ENCODE results near the gene ST6GAL1.
"Not testable (repeated sequence)": the region's sequence is repeated elsewhere in the genome, so short reads cannot be mapped to it uniquely, and the experiment has no call there.

ST6GAL1 gene

DNA sequence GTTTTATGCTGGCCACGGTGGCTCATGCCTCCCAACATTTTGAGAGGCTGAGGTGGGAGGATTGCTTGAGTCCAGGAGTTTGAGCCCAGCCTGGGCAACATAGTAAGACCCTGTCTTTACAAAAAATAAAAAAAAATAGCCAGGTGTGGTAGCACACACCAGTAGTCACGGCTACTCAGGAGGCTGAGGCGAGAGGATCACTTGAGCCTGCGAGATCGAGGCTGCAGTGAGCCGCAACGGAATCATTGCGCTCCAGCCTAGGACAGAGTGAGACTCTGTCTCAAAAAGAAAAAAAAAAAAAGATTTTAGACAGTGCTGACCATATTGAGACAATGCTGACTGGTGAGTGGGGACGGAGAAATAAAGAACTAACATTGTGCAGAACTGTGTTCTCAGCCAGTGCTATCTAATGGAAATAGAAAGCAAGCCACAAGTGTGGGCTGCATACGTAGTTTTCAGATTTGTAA is 67.2 kb downstream of the ST6GAL1 start:
- Histone ChIP-seq H3K4me1 (ENCODE audit: insufficient read depth, insufficient read length) (peaks cover 5% of the 10 kb centered on the region), H3K36me3 (ENCODE audit: insufficient read depth, insufficient read length, low read length) (peaks cover 17% of the 10 kb centered on the region), H3K27me3 (ENCODE audit: insufficient read depth, insufficient read length) (no peaks in the 10 kb centered on the region), H3K9ac (ENCODE audit: insufficient read length, low read depth) (peak overlapping the region; percentile 13), H3K9me3 (ENCODE audit: insufficient read depth, low read length) (no peaks in the 10 kb centered on the region), H3K4me3 (ENCODE audit: insufficient read length, low read depth) (no peak overlapping the region)
- DNase-seq (ENCODE audit: low read depth, low spot score), result no peak
- TF ChIP-seq YY1 (IDR thresholded peaks at IDR 0.05; ENCODE audit: insufficient read depth, insufficient read length) (no peak), ZNF274 (IDR thresholded peaks at IDR 0.05; ENCODE audit: low read depth, low read length) (no peak), SUZ12 (IDR thresholded peaks at IDR 0.05; ENCODE audit: extremely low read depth, insufficient read depth, insufficient read length) (no peak)

DNA sequence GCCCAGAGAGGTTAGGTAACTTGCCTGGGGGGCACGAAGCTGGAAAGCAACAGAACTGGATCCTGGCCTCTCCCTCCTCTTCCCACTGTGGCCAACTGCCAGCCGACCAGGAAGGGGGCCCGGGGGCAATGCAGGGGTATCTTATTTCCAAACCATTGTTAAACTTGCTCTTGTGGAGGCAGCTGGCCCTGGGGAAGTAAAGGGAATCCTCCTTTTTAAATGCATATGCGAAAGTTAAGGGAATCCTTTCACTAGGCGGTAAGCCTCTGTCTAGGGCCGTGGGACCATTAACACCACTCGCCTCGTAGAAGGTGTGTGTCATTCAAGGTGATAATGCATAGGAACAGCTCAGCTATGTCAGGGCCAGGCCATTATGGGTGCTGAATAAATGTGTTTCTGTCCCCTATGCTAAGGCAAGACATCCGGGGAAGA is 68.6 kb downstream of the ST6GAL1 start:
- no peak overlapping the region for H3K9ac ChIP-seq (ENCODE audit: insufficient read length, low read depth)
- H3K36me3 ChIP-seq (ENCODE audit: insufficient read depth, insufficient read length, low read length), result peaks cover 17% of the 10 kb centered on the region
- peaks cover 5% of the 10 kb centered on the region for H3K4me1 ChIP-seq (ENCODE audit: insufficient read depth, insufficient read length)
- peak; percentile 96 for DNase-seq (ENCODE audit: low read depth, low spot score)
- H3K9me3 ChIP-seq (ENCODE audit: insufficient read depth, low read length), result no peaks in the 10 kb centered on the region
- H3K4me3 ChIP-seq (ENCODE audit: insufficient read length, low read depth), result no peak overlapping the region
- no peaks in the 10 kb centered on the region for H3K27me3 ChIP-seq (ENCODE audit: insufficient read depth, insufficient read length)
- no peak for TF ChIP-seq ZNF274 (IDR thresholded peaks at IDR 0.05; ENCODE audit: low read depth, low read length)
- no peak for TF ChIP-seq SUZ12 (IDR thresholded peaks at IDR 0.05; ENCODE audit: extremely low read depth, insufficient read depth, insufficient read length)
- TF ChIP-seq YY1 (IDR thresholded peaks at IDR 0.05; ENCODE audit: insufficient read depth, insufficient read length), result peak; percentile 32

DNA sequence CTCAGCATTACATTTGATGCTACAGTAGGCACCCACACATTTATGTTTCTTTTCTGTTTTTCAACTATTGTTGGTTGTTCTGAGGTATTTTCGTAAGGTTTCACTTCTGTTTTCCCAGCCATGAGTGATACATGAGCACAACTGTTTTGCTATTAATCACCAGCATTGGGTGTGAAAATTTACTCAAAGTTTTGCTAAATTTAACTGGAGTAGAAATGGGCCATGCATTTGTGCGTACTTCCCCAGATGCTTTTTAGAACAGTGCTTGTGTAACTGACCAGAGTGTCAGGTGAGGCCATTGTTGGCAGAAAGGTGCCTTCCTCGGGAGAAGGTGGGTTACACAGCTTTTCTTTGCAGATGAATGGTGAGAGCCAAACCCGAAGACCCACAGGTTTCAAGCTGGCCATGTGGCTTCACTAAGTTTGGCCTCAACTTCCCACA is 70.4 kb downstream of the ST6GAL1 start:
- Histone ChIP-seq H3K27me3 (ENCODE audit: insufficient read depth, insufficient read length) (no peaks in the 10 kb centered on the region), H3K4me3 (ENCODE audit: insufficient read length, low read depth) (no peak overlapping the region), H3K9ac (ENCODE audit: insufficient read length, low read depth) (no peak overlapping the region), H3K9me3 (ENCODE audit: insufficient read depth, low read length) (no peaks in the 10 kb centered on the region), H3K36me3 (ENCODE audit: insufficient read depth, insufficient read length, low read length) (peaks cover 20% of the 10 kb centered on the region), H3K4me1 (ENCODE audit: insufficient read depth, insufficient read length) (peaks cover 5% of the 10 kb centered on the region)
- no peak for DNase-seq (ENCODE audit: low read depth, low spot score)
- no peak for TF ChIP-seq YY1 (IDR thresholded peaks at IDR 0.05; ENCODE audit: insufficient read depth, insufficient read length)
- TF ChIP-seq SUZ12 (IDR thresholded peaks at IDR 0.05; ENCODE audit: extremely low read depth, insufficient read depth, insufficient read length), result no peak

DNA sequence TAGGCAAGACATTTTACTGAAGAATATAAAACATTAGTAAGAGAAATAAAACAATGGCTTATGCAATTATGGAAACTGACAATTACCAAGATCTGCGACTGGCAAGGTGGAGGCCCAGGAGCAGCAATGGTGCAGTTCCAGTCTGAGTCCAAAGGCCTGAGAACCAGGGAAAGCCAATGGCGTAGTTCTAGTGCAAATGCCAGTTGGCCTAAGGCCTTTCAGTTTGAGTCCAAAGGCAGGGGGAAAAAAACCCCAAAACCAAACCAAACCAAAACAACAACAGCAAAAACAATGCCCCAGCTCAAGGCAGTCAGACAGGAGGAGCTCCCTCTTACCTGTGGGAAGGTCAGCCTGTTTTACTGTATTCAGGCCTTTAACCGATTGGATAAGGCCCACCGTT is 72.6 kb downstream of the ST6GAL1 start:
- no peak overlapping the region for H3K4me3 ChIP-seq (ENCODE audit: insufficient read length, low read depth)
- DNase-seq (ENCODE audit: low read depth, low spot score), result no peak
- H3K36me3 ChIP-seq (ENCODE audit: insufficient read depth, insufficient read length, low read length), result peaks cover 15% of the 10 kb centered on the region
- no peaks in the 10 kb centered on the region for H3K9me3 ChIP-seq (ENCODE audit: insufficient read depth, low read length)
- no peaks in the 10 kb centered on the region for H3K27me3 ChIP-seq (ENCODE audit: insufficient read depth, insufficient read length)
- no peak for TF ChIP-seq YY1 (IDR thresholded peaks at IDR 0.05; ENCODE audit: insufficient read depth, insufficient read length)
- TF ChIP-seq ZNF274 (IDR thresholded peaks at IDR 0.05; ENCODE audit: low read depth, low read length), result no peak
- peaks cover 2% of the 10 kb centered on the region for H3K4me1 ChIP-seq (ENCODE audit: insufficient read depth, insufficient read length)
- H3K9ac ChIP-seq (ENCODE audit: insufficient read length, low read depth), result no peak overlapping the region

DNA sequence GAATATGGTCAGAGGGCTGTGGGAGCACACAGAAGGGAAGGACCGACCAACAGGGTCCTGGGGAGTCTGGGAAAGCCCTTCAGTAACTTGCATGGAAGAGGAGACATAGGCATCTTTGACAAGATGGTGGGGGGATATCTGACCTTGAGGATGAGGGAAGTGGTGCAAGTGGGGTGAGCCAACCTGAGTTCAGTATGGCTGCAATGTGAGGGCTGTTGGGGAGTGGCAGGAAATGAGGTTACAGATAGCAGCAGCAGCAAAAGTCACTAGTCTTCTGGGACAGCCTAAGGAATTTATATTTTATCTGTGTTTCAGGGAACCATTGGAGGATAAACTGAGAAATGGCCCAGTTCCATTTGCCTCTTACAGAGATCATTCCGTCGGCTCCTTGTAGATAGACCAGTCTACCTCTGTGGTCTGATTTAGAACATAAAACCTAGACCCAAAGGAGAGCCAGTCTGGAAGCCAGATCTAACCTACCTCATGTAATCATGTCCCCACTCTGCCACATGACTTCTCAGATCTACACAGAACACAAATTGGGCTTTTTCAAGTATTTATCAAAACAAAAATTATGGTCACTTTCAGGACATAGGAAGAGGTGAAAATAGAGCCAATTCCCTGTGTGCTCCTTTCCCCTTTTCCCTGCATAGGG is 75.6 kb downstream of the ST6GAL1 start:
- no peak for TF ChIP-seq SUZ12 (IDR thresholded peaks at IDR 0.05; ENCODE audit: extremely low read depth, insufficient read depth, insufficient read length)
- TF ChIP-seq YY1 (IDR thresholded peaks at IDR 0.05; ENCODE audit: insufficient read depth, insufficient read length), result no peak
- no peak for TF ChIP-seq ZNF274 (IDR thresholded peaks at IDR 0.05; ENCODE audit: low read depth, low read length)
- no peaks in the 10 kb centered on the region for H3K9me3 ChIP-seq (ENCODE audit: insufficient read depth, low read length)
- no peak for DNase-seq (ENCODE audit: low read depth, low spot score)
- H3K4me1 ChIP-seq (ENCODE audit: insufficient read depth, insufficient read length), result no peaks in the 10 kb centered on the region
- H3K27me3 ChIP-seq (ENCODE audit: insufficient read depth, insufficient read length), result no peaks in the 10 kb centered on the region
- no peak overlapping the region for H3K9ac ChIP-seq (ENCODE audit: insufficient read length, low read depth)
- peaks cover 13% of the 10 kb centered on the region for H3K36me3 ChIP-seq (ENCODE audit: insufficient read depth, insufficient read length, low read length)
- H3K4me3 ChIP-seq (ENCODE audit: insufficient read length, low read depth), result no peak overlapping the region

DNA sequence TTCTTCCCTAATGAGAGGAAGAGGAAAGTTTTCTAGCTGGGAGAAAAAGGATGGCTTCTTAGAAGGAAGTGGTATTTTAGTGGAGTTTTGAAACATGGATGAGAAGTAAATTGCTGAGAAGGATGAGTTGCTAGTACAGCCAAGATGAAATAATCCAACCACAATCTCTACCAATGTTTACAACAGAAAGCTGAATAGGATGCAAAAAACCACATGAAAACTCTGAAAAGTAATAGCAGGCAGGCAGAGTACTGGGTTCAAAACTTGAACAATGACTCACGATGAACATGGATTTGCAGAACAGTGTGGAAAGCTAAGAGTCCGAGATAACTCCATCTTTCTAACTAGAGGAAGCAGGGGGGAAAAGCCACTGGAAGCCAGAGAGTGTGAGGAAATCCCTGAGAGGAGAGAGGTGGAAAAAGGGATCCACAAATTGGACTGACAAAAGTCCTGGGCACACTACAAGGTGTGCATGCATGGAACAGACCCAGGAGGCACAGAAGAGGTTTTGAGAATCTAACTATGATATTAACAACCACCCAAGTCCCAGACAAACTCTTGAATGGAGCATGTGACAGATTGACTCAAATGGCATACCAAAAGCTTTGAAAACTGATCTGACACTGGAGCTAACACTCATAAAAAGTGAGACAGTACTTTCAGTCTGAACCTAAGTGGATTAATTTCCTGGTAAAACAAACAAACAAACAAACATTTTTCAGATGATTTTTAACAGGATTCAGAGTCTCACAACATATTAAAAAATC is 76.7 kb downstream of the ST6GAL1 start:
- Histone ChIP-seq H3K9ac (ENCODE audit: insufficient read length, low read depth) (no peak overlapping the region), H3K27me3 (ENCODE audit: insufficient read depth, insufficient read length) (no peaks in the 10 kb centered on the region), H3K36me3 (ENCODE audit: insufficient read depth, insufficient read length, low read length) (peaks cover 8% of the 10 kb centered on the region), H3K4me1 (ENCODE audit: insufficient read depth, insufficient read length) (no peaks in the 10 kb centered on the region), H3K4me3 (ENCODE audit: insufficient read length, low read depth) (no peak overlapping the region), H3K9me3 (ENCODE audit: insufficient read depth, low read length) (no peaks in the 10 kb centered on the region)
- TF ChIP-seq YY1 (IDR thresholded peaks at IDR 0.05; ENCODE audit: insufficient read depth, insufficient read length) (no peak), SUZ12 (IDR thresholded peaks at IDR 0.05; ENCODE audit: extremely low read depth, insufficient read depth, insufficient read length) (no peak), ZNF274 (IDR thresholded peaks at IDR 0.05; ENCODE audit: low read depth, low read length) (no peak)
- no peak for DNase-seq (ENCODE audit: low read depth, low spot score)

DNA sequence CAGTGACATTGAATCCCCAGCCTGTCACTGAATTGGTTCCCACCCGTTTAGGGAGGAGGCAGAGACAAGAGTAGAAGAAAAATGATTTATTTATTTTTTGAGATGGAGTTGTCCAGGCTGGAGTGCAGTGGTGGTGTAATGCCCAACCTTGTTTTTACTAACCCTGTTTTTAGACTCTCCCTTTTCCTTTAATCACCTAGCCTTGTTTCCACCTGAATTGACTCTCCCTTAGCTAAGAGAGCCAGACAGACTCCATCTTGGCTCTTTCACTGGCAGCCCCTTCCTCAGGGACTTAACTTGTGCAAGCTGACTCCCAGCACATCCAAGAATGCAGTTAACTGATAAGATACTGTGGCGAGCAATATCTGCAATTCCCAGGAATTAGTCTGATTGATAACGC is 80.1 kb downstream of the ST6GAL1 start:
- H3K4me1 ChIP-seq (ENCODE audit: insufficient read depth, insufficient read length), result not testable (repeated sequence)

More for the DNA sequence above, 80.1 kb downstream of the ST6GAL1 start:
- not testable (repeated sequence) for H3K27me3 ChIP-seq (ENCODE audit: insufficient read depth, insufficient read length); DNase-seq (ENCODE audit: low read depth, low spot score); H3K9me3 ChIP-seq (ENCODE audit: insufficient read depth, low read length); H3K36me3 ChIP-seq (ENCODE audit: insufficient read depth, insufficient read length, low read length); H3K9ac ChIP-seq (ENCODE audit: insufficient read length, low read depth); H3K4me3 ChIP-seq (ENCODE audit: insufficient read length, low read depth)
